ENCODE results near the gene ANAPC4. TPM values are rescaled to one million over a fixed set of nuclear protein-coding genes. Genes with fewer than 3 reads are reported as not detected.

Gene ANAPC4
- total and polyA plus RNA-seq, 2 of the 13 experiments (the other 11 are each of a cell fraction or from before 2014, with no cell fraction given) = 14.5 to 30.2 TPM

- Histone ChIP-seq H4K20me1 (ENCODE audit: insufficient read depth, low read length) (no peaks in the 10 kb centered on the region), H3K27ac (ENCODE audit: extremely low read length, insufficient read depth, low read length) (no peak overlapping the region), H3K4me2 (ENCODE audit: low read depth, low read length) (no peak overlapping the region), H3K79me2 (ENCODE audit: insufficient read depth, low read length) (no peaks in the 10 kb centered on the region), H3K4me3 (replicated peaks in 1 of 3; ENCODE audit: insufficient read depth in 1 of 3, low read depth in 2 of 3, low read length in 3 of 3) (no peak overlapping the region), H2AFZ (ENCODE audit: low read length) (no peak overlapping the region), H3K9me3 (ENCODE audit: low read length) (no peaks in the 10 kb centered on the region), H3K36me3 (replicated peaks in 1 of 2; ENCODE audit: control insufficient read depth in 1 of 2, insufficient read depth in 2 of 2, low read length in 2 of 2) (peaks cover 2 to 7% of the 10 kb centered on the region in 2 experiments; a peak in 2 of 5 replicates), H3K27me3 (ENCODE audit: control insufficient read depth in 1 of 2, insufficient read depth in 2 of 2, low read length in 2 of 2) (no peaks in the 10 kb centered on the region), H3K9ac (ENCODE audit: insufficient read depth, low read depth, low read length) (no peak overlapping the region), H3K4me1 (ENCODE audit: insufficient read depth, low read length) (peaks cover 55% of the 10 kb centered on the region)
- intact Hi-C loops (cut with micrococcal nuclease; ENCODE audit: unreplicated experiment) = loop anchor here (10.0 kb wide), 1 partner anchor 135 kb away; the partner anchor contains the start of gene PI4K2B
- POLR2A ChIA-PET = no interaction called here
- TF ChIP-seq ZFP62 (CRISPR knock-in tag; IDR thresholded peaks at IDR 0.05) (no peak), RFX3 (CRISPR knock-in tag; IDR thresholded peaks at IDR 0.05) (no peak), ZNF547 (CRISPR knock-in tag; IDR thresholded peaks at IDR 0.05) (no peak), ARID2 (CRISPR knock-in tag; IDR thresholded peaks at IDR 0.05; ENCODE audit: borderline replicate concordance) (no peak), ZNF639 (CRISPR knock-in tag; conservative IDR thresholded peaks at IDR 0.05) (no peak), FOXC1 (CRISPR knock-in tag; IDR thresholded peaks at IDR 0.05; ENCODE audit: borderline replicate concordance) (no peak), BRCA1 (CRISPR knock-in tag; IDR thresholded peaks at IDR 0.05) (no peak), ZNF577 (CRISPR knock-in tag; IDR thresholded peaks at IDR 0.05; ENCODE audit: borderline replicate concordance, low read depth) (no peak), HOXA9 (CRISPR knock-in tag; IDR thresholded peaks at IDR 0.05; ENCODE audit: borderline replicate concordance) (no peak), ZNF710 (CRISPR knock-in tag; IDR thresholded peaks at IDR 0.05; ENCODE audit: borderline replicate concordance) (no peak)
- TF ChIP-seq, protein P1, sequence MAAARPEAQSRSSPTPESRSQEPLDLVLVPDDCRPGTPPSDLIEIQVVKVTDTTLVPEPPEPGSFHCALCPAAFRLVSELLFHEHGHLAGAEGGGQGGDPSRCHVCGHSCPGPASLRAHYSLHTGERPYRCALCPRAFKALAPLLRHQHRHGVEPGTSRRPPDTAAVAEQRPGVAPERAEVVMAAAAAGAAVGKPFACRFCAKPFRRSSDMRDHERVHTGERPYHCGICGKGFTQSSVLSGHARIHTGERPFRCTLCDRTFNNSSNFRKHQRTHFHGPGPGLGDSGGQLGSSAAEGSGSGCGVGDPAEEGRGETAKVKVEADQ (CRISPR knock-in tag; IDR thresholded peaks at IDR 0.05; ENCODE audit: borderline replicate concordance) = no peak
- TF ChIP-seq, protein P2, sequence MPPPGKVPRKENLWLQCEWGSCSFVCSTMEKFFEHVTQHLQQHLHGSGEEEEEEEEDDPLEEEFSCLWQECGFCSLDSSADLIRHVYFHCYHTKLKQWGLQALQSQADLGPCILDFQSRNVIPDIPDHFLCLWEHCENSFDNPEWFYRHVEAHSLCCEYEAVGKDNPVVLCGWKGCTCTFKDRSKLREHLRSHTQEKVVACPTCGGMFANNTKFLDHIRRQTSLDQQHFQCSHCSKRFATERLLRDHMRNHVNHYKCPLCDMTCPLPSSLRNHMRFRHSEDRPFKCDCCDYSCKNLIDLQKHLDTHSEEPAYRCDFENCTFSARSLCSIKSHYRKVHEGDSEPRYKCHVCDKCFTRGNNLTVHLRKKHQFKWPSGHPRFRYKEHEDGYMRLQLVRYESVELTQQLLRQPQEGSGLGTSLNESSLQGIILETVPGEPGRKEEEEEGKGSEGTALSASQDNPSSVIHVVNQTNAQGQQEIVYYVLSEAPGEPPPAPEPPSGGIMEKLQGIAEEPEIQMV (CRISPR knock-in tag; IDR thresholded peaks at IDR 0.05; ENCODE audit: low read depth) = no peak
- ATAC-seq (no peak), DNase-seq (ENCODE audit: low spot score) (no peak), FAIRE-seq (no peak)
- no TSS peak for BruUV-seq (replicated peaks)
- in situ Hi-C loops (cut with HindIII; ENCODE audit: extremely low pct_ligation_motif_present, low pct_unique_long_range_greater_than_20kb) = loop anchor here (25.0 kb wide), 1 partner anchor 383 kb away; no protein-coding TSS in a partner anchor
- CTCF ChIA-PET (ENCODE audit: low intra/inter-chr PET ratio, low total read pairs) = no interaction called here
- WGBS (ENCODE audit: low lambda C conversion rate) = 88% methylated on average over 2 of the region's 2 CpGs
These were observed 6.8 kb upstream of the ANAPC4 start for GRCh38 chr4:25370242-25370641.
